Amniotic epithelial cell (primary cell): ENCODE data around the gene AOPEP.

Experiments used
- DNase-seq: peaks from one replicate; pipeline ENCODE4 v3.0.0-alpha.2; 2010; ENCODE audit warnings: low read depth

AOPEP gene

GRCh38 chr9:95084254-95084934 lies 357.9 kb downstream of the AOPEP start:
- DNase-seq, result no peak

- no peak for DNase-seq
These were observed 358.7 kb downstream of the AOPEP start for GRCh38 chr9:95085036-95085770.

GRCh38 chr9:95085861-95086563 lies 359.5 kb downstream of the AOPEP start:
- no peak for DNase-seq

GRCh38 chr9:95086564-95086955 lies 360.1 kb downstream of the AOPEP start:
- no peak for DNase-seq

- DNase-seq, result no peak
These were observed 361.3 kb downstream of the AOPEP start for GRCh38 chr9:95087659-95088242.

- peak; percentile 69 for DNase-seq
These were observed 362.1 kb downstream of the AOPEP start for GRCh38 chr9:95088421-95089161.

GRCh38 chr9:95089257-95090022 lies 362.9 kb downstream of the AOPEP start:
- no peak for DNase-seq

- DNase-seq, result no peak
These were observed 363.7 kb downstream of the AOPEP start for GRCh38 chr9:95090023-95090791.

GRCh38 chr9:95090871-95091577 lies 364.5 kb downstream of the AOPEP start:
- no peak for DNase-seq

GRCh38 chr9:95091601-95092261 lies 365.2 kb downstream of the AOPEP start:
- DNase-seq, result peak; percentile 77

GRCh38 chr9:95092262-95093072 lies 366.0 kb downstream of the AOPEP start:
- DNase-seq, result peak; percentile 68

- no peak for DNase-seq
These were observed 367.1 kb downstream of the AOPEP start for GRCh38 chr9:95093586-95093985.

GRCh38 chr9:95094002-95094401 lies 367.5 kb downstream of the AOPEP start:
- DNase-seq, result no peak

GRCh38 chr9:95095641-95096355 lies 369.3 kb downstream of the AOPEP start:
- no peak for DNase-seq

GRCh38 chr9:95096381-95096780 lies 369.9 kb downstream of the AOPEP start:
- DNase-seq, result no peak

GRCh38 chr9:95096807-95097206 lies 370.3 kb downstream of the AOPEP start:
- peak; percentile 35 for DNase-seq

GRCh38 chr9:95097279-95097678 lies 370.8 kb downstream of the AOPEP start:
- no peak for DNase-seq
